Neural progenitor cell (in vitro differentiated cells): ENCODE measurements around the gene MYBBP1A. TPM values are rescaled to one million over a fixed set of nuclear protein-coding genes. Genes with fewer than 3 reads are reported as not detected.

Experiments
- DNase-seq: peaks from one replicate; pipeline ENCODE4 v3.0.0-alpha.2; 2016; ENCODE audit warnings: low spot score
- H2AFZ ChIP-seq: fragments of 200-600 bp; sonication (generic); replicated peaks from 2 replicates; pipeline ENCODE4 v1.6.1; 2016; ENCODE audit warnings: antibody characterized with exemption
- H3F3A ChIP-seq: fragments of 200-600 bp; sonication (generic); 2 replicates; pipeline ENCODE4 v1.6.1; 2016; ENCODE audit warnings: antibody characterized with exemption, low read depth
- H3K27ac ChIP-seq: fragments of 200-600 bp; sonication (generic); 2 replicates; pipeline ENCODE4 v1.5.1; 2016; ENCODE audit warnings: mild to moderate bottlenecking
- H3K27me3 ChIP-seq: fragments of 200-600 bp; sonication (generic); 2 replicates; pipeline ENCODE4 v1.6.1; 2016; ENCODE audit warnings: mild to moderate bottlenecking, moderate library complexity
- H3K36me3 ChIP-seq: fragments of 200-600 bp; sonication (generic); 2 replicates; pipeline ENCODE4 v1.5.1; 2016
- H3K4me1 ChIP-seq: fragments of 200-600 bp; sonication (generic); 2 replicates; pipeline ENCODE4 v1.6.1; 2016; ENCODE audit warnings: mixed run types
- H3K4me2 ChIP-seq: fragments of 200-600 bp; sonication (generic); 2 replicates; pipeline ENCODE4 v1.6.1; 2016
- H3K4me3 ChIP-seq: fragments of 200-600 bp; sonication (generic); 2 replicates; pipeline ENCODE4 v1.5.1; 2016
- H3K79me2 ChIP-seq: fragments of 200-600 bp; sonication (generic); 2 replicates; pipeline ENCODE4 v1.6.1; 2016; ENCODE audit warnings: low read depth
- H3K9ac ChIP-seq: fragments of 200-600 bp; sonication (generic); 2 replicates; pipeline ENCODE4 v1.6.1; 2016
- H3K9me3 ChIP-seq: fragments of 200-600 bp; sonication (generic); 2 replicates; pipeline ENCODE4 v1.5.1; 2016; ENCODE audit warnings: low read depth
- H4K20me1 ChIP-seq: fragments of 200-600 bp; sonication (generic); 2 replicates; pipeline ENCODE4 v1.6.1; 2016; ENCODE audit warnings: low read depth
- H3K27ac Mint-ChIP-seq: 3 replicates; pipeline ENCODE4 v1.8.0; 2021; ENCODE audit warnings: mixed read lengths
- H3K27me3 Mint-ChIP-seq: 2 replicates; pipeline ENCODE4 v1.8.0; 2022; ENCODE audit warnings: low read depth, mild to moderate bottlenecking, inconsistent platforms, moderate library complexity, mixed read lengths; ENCODE audit not compliant: insufficient read depth
- H3K36me3 Mint-ChIP-seq: 3 replicates; pipeline ENCODE4 v1.8.0; 2021; ENCODE audit warnings: mixed read lengths
- H3K4me1 Mint-ChIP-seq: 3 replicates; pipeline ENCODE4 v1.8.0; 2021; ENCODE audit warnings: mixed read lengths
- H3K4me3 Mint-ChIP-seq: 3 replicates; pipeline ENCODE4 v1.8.0; 2021; ENCODE audit warnings: mild to moderate bottlenecking, moderate library complexity, mixed read lengths
- H3K9me3 Mint-ChIP-seq: 3 replicates; pipeline ENCODE4 v1.8.0; 2020; ENCODE audit warnings: mixed read lengths
- CTCF ChIP-seq: fragments of 200-600 bp; sonication (generic); IDR thresholded peaks from 2 replicates; pipeline ENCODE4 v1.5.1; 2017; ENCODE audit warnings: antibody characterized with exemption, mild to moderate bottlenecking
- EZH2 ChIP-seq: fragments of 200-600 bp; sonication (generic); IDR thresholded peaks from 2 replicates; pipeline ENCODE4 v1.6.1; 2017; ENCODE audit warnings: antibody characterized with exemption, mild to moderate bottlenecking, moderate library complexity
- EZH2phosphoT487 ChIP-seq: fragments of 200-600 bp; sonication (generic); IDR thresholded peaks from 2 replicates; pipeline ENCODE4 v1.6.1; 2017; ENCODE audit warnings: antibody characterized with exemption
- total RNA-seq: library from RNA; depleted of rRNA; stranded (reverse); fragments of >200 nt; gene quantifications from 2 replicates; pipeline ENCODE4 v1.2.3, GENCODE V29; 2015; ENCODE audit warnings: low replicate concordance

MYBBP1A gene
- total RNA-seq, 1 donor from 2014 or later, result 17.4 TPM

GRCh38 chr17:4560421-4560820, 5.2 kb upstream of the MYBBP1A start, which contains the start of gene GGT6:
Gene GGT6 (minus strand): TSS chr17:4560577. CDS start chr17:4560521, 56 bp downstream.
- Mint-ChIP-seq H3K4me1 (peaks cover 31% of the 10 kb centered on the region), H3K27me3 (peaks cover 12% of the 10 kb centered on the region), H3K36me3 (no peaks in the 10 kb centered on the region), H3K4me3 (no peak within 1 kb of the TSS), H3K27ac (peak within 1 kb of the TSS; percentile 5), H3K9me3 (no peaks in the 10 kb centered on the region)
- H3K36me3 ChIP-seq, result no peaks in the 10 kb centered on the region
- no peak within 1 kb of the TSS for H3K27ac ChIP-seq
- H3K4me2 ChIP-seq, result no peak within 1 kb of the TSS
- peaks cover 10% of the 10 kb centered on the region for H3K4me1 ChIP-seq
- no peak within 1 kb of the TSS for H3K4me3 ChIP-seq
- TF ChIP-seq EZH2phosphoT487 (no peak), EZH2 (no peak), CTCF (no peak)
- H2AFZ ChIP-seq, result no peak within 1 kb of the TSS
- H3K9ac ChIP-seq, result no peak within 1 kb of the TSS
- peaks cover 4% of the 10 kb centered on the region for H3K27me3 ChIP-seq
- H3F3A ChIP-seq, result peaks cover 11% of the 10 kb centered on the region
- H4K20me1 ChIP-seq, result no peaks in the 10 kb centered on the region
- no peak for DNase-seq
- H3K9me3 ChIP-seq, result no peaks in the 10 kb centered on the region
- H3K79me2 ChIP-seq, result no peaks in the 10 kb centered on the region

- Histone ChIP-seq H3K4me1 (peaks cover 10% of the 10 kb centered on the region), H2AFZ (no peak overlapping the region), H3K9ac (no peak overlapping the region), H3K9me3 (no peaks in the 10 kb centered on the region), H3F3A (peaks cover 11% of the 10 kb centered on the region), H3K27ac (no peak overlapping the region), H3K4me3 (no peak overlapping the region), H4K20me1 (peaks cover under 1% of the 10 kb centered on the region), H3K79me2 (peaks cover 2% of the 10 kb centered on the region), H3K36me3 (no peaks in the 10 kb centered on the region), H3K4me2 (no peak overlapping the region), H3K27me3 (peaks cover 4% of the 10 kb centered on the region)
- Mint-ChIP-seq H3K27me3 (peaks cover 12% of the 10 kb centered on the region), H3K9me3 (no peaks in the 10 kb centered on the region), H3K4me1 (peaks cover 31% of the 10 kb centered on the region), H3K4me3 (no peak overlapping the region), H3K36me3 (no peaks in the 10 kb centered on the region), H3K27ac (no peak overlapping the region)
- DNase-seq, result no peak
- TF ChIP-seq CTCF, result no peak
These were observed 4.8 kb upstream of the MYBBP1A start for GRCh38 chr17:4559966-4560365.

GRCh38 chr17:4559139-4559791, 4.1 kb upstream of the MYBBP1A start:
- H3K27me3 Mint-ChIP-seq, result peaks cover 15% of the 10 kb centered on the region
- H3K9me3 ChIP-seq, result no peaks in the 10 kb centered on the region
- H3K4me3 Mint-ChIP-seq, result no peak overlapping the region
- peaks cover 4% of the 10 kb centered on the region for H4K20me1 ChIP-seq
- no peaks in the 10 kb centered on the region for H3K9me3 Mint-ChIP-seq
- H3K79me2 ChIP-seq, result peaks cover 9% of the 10 kb centered on the region
- H3K4me1 Mint-ChIP-seq, result peaks cover 36% of the 10 kb centered on the region
- peaks cover 15% of the 10 kb centered on the region for H3K4me1 ChIP-seq
- peaks cover 11% of the 10 kb centered on the region for H3F3A ChIP-seq
- no peak for TF ChIP-seq EZH2phosphoT487
- no peak for TF ChIP-seq EZH2
- TF ChIP-seq CTCF, result no peak
- H3K36me3 Mint-ChIP-seq, result no peaks in the 10 kb centered on the region
- no peak overlapping the region for H3K4me3 ChIP-seq
- no peaks in the 10 kb centered on the region for H3K36me3 ChIP-seq
- DNase-seq, result no peak
- H3K27ac Mint-ChIP-seq, result no peak overlapping the region
- peaks cover 4% of the 10 kb centered on the region for H3K27me3 ChIP-seq
- H3K4me2 ChIP-seq, result no peak overlapping the region
- H3K9ac ChIP-seq, result no peak overlapping the region
- no peak overlapping the region for H2AFZ ChIP-seq
- H3K27ac ChIP-seq, result no peak overlapping the region
